IPS-NIHi7 (cell line): ENCODE results near the gene XIST.
"Not testable (repeated sequence)": the region's sequence is repeated elsewhere in the genome, so short reads cannot be mapped to it uniquely, and the experiment has no call there.

Experiments
- DNase-seq: peaks from one replicate; pipeline ENCODE4 v3.0.0; 2012; ENCODE audit warnings: mixed read lengths; ENCODE audit errors: extremely low spot score

Gene XIST

DNA sequence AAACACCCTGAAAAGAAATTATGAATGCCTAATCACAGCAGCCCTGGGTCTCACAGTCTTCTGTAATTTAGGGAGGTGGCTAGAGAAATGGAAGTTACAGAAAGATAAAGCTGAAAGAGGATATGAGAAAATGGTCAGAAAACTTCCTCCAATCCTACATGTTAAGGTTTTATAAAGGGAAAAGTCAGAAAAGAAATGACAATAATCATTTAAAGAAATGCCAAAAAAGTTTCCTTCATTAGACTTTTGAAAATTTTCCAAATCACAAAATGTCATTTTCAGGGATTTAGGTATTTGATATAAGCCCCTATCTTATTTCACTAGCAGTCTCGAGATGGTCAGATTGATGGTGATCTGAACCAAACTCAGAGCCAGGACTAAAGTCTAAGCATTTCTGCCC lies 13.4 kb downstream of the XIST start:
- no peak for DNase-seq

DNA sequence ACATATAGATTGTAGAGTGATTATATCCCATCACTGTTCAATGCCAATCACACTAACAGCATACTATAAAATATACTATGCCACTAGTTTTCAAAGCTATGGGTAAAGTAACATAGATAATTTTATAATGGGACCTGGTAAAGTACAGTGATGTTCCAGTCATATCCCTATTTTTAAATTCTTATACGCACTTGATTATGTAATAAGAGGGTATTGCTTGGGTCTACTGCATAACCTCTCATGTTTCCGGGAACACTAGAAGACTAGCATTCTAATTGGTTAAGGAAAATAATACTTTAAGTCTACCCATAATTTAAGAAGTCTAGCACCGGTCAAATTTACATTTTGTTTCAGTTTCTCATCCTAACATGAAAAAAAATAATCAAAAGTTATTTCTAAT lies 14.4 kb downstream of the XIST start:
- no peak for DNase-seq

DNA sequence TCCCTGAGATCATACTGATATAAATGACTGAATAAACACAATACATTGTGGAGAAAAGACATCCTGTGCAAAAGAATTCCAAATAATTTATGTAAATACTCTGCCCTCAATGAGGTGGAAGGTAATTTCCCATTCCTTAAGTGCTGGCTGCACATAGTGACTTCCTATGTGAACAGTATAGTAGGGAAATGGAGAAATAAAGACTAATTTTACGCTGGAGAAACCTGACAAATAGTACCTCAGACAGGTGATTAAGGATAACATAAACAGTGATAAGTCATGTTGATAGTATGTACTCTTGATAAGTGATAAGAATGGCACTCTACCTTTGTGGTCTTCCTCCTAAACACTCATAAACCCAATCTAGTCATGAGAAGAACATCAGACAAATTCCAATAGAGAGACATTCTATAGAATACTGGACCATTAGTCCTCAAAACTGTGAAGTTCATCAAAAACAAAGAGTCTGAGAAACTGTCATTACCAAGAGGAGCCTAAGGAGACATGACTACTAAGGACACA lies 15.5 kb downstream of the XIST start:
- no peak for DNase-seq

DNA sequence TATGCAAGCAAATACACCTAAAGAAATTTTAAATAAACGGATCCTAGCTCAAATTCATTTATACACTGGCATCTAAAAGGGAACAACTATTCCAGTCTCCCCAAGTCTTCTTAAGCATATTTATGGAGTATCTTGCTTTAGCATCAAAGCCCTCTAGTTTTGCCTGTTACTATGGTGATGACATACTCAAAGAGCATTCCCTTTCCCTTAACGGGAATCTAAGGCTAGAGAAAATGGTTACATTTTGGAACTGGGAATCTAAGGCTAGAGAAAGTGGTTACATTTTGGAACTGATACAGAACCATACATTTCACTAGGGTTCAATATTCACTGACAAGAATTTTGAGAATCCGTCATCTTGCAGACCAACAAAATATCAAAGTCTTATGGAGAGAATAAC lies 18.3 kb downstream of the XIST start:
- DNase-seq = no peak

DNA sequence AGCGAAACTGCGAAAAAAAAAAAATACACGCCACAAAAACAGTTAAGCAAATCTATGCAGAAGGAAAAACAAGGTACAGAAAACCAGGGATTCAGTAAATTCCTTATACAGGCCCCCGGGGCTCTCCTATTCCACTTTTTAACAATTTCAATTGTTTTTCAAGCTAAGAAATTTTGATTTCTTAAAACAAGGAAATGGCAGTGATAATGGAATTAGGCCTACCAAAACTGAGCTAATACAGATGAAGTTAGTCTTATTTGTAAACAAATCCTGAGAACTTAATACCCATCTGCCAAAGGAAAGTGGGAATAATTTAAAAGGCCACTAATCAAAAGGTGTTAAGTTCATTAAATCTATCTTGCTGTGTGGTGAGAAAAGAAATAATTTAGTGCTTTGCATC lies 20.2 kb downstream of the XIST start:
- no peak for DNase-seq

DNA sequence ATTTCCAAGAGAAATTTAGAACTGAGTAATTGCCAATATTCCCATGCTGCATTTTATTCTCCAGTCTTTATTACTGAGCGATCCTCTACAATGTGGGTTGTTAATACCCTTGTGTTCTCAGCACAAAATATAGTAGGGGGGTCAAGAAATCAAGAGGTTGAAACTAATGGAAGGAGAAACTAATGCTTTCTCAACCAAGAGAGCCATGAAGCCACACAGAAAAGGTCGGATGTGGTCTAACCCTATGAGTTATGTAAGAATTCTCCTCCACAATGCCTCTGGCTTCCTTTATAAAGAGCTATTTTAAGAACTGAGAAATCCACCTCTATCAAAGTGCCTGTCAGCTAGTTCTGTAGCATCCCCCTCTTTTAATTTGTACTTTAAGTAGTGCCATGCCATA lies 21.0 kb downstream of the XIST start:
- DNase-seq = no peak

- peak; percentile 18 for DNase-seq
Measured at GRCh38 chrX:73830489-73831414, 21.8 kb downstream of the XIST start.

DNA sequence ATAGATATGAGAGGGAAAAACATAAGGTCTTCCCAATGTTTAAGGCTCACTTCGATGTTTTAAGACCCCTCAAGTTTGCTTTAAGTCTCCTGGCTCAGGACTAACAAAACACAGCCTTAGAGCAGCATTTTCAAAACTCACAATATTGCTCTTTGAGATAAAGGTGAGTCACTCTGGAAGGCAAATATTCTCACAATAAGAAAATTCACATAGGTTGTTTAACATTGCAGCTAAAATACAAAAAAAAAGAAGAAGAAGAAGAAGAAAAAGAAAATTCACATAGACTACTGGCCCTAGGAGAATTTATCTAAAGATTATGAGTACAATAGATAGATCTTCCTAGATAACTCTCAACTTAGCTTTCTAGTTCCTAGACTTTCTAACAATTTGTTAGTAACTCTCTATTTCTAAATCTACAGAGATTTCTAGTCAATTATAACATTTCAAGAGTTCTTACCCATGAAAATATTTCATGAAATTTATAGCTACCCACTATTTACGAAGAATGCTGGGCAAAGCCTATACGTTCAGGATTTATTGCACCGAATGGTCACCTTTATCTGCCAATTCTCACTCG lies 22.5 kb downstream of the XIST start:
- no peak for DNase-seq

GRCh38 chrX:73828080-73828720 lies 24.3 kb downstream of the XIST start:
- no peak for DNase-seq

GRCh38 chrX:73827406-73827805 lies 25.1 kb downstream of the XIST start:
- no peak for DNase-seq

DNA sequence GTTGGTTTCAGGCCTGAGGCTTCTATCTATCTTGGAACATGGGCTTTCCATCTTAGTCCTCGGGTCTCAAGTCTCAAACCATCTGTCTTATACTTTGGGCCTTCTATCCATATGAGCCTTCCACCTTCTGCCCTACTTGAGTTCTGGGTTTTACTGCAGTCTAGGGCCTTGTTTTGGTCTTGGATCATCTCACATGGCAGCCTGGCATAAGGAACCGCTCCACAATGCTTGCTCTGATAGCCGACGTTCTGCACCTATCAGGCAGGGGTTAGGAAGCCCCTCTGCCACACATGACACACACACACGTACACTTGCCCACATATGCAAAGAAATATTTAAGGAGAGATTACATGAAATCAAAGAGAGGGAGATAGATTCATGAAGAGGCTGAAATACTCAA lies 25.5 kb downstream of the XIST start:
- DNase-seq = no peak

GRCh38 chrX:73825569-73825968 lies 26.9 kb downstream of the XIST start:
- no peak for DNase-seq

- DNase-seq = no peak
Measured at GRCh38 chrX:73823473-73824004, 29.0 kb downstream of the XIST start.

- DNase-seq = no peak
Measured at GRCh38 chrX:73822775-73823174, 29.7 kb downstream of the XIST start.

- DNase-seq = no peak
Measured at GRCh38 chrX:73821921-73822559, 30.5 kb downstream of the XIST start.

GRCh38 chrX:73819864-73820558 lies 32.5 kb downstream of the XIST start:
- not testable (repeated sequence) for DNase-seq

- no peak for DNase-seq
Measured at GRCh38 chrX:73818200-73819116, 34.1 kb downstream of the XIST start.

DNA sequence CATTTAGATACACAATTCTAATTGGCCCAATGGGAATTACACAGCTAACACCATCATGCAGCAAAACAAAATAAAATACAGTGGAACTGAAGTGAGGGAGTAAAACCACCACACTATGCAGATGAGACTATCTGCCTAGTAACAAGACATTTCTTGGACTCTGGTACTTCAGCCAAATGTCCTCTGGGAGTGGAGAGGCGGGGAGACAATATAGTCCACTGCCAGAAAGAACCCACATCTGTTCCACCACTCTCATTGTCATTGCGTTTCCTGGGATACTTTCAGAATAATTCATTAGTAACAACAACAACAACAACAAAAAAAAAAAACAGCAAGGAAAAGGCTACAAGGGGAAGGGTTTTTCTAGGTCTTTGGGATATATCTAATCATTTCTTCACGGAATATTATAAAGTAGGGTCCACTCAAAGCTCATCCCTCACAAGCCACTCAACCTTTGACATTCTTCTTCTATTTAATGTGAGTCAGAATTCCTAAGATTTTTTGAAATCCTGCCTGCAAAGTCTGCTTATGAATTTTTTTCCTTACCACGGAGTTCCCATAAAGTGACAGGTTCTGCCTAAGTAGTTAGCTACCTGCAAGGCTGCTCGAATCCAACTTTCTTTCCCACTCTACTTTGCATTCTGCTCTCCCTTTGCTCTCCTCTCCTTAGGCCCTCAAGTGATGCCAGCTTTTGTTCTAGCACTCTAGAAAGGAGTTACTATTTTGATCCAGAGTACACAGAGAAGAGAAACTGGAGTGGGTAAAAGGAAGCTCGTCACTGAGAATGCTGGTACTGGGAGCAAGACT lies 34.9 kb downstream of the XIST start:
- no peak for DNase-seq

GRCh38 chrX:73812256-73812655 lies 40.3 kb downstream of the XIST start:
- no peak for DNase-seq
